ENCODE measurements around the gene ISL2. TPM values are rescaled to one million over a fixed set of nuclear protein-coding genes. Genes with fewer than 3 reads are reported as not detected.

The ISL2 gene
- total and polyA plus RNA-seq, 9 donors, result not detected

DNA sequence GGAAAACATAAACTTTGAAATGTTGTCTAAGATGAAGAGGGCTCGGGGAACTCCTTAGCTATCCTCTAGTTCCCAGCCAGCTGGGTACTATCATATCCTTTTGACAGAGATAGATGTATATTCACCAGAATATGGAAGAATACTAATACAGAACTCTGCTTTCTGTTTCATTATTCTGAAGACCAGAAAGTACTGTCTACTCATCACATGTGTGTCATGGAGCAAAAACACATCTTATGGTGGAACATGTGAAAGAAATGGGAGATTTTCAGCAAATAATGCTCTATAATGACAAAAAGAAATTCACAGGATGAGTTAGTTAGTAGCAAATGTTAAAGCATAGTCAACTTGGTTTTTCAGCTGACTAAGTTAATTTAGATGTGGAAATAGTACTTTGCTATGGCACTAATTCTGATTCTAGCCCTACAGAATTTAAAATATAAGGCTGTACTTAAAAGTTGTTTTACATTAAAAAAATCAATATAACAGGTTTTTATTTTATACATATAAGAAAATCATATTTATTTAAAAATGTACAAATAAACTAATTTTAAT, 16.5 kb downstream of the ISL2 start:
- no peak for DNase-seq
- H3K4me3 ChIP-seq, result no peak overlapping the region
- no peaks in the 10 kb centered on the region for H3K27me3 ChIP-seq
- no peaks in the 10 kb centered on the region for H3K9me3 ChIP-seq
- TF ChIP-seq POLR2A (IDR thresholded peaks at IDR 0.05) (no peak), EP300 (IDR thresholded peaks at IDR 0.05) (no peak), CTCF (IDR thresholded peaks at IDR 0.05) (no peak)
- H3K4me1 ChIP-seq (ENCODE audit: insufficient read depth), result no peaks in the 10 kb centered on the region
- 97 to 100% (median 98%) methylated on average over 1 of the region's 1 CpG for WGBS, 3 donors
- H3K36me3 ChIP-seq, result no peaks in the 10 kb centered on the region
- intact Hi-C loops (cut with DNase I), result no loop called here
- no peak overlapping the region for H3K27ac ChIP-seq

DNA sequence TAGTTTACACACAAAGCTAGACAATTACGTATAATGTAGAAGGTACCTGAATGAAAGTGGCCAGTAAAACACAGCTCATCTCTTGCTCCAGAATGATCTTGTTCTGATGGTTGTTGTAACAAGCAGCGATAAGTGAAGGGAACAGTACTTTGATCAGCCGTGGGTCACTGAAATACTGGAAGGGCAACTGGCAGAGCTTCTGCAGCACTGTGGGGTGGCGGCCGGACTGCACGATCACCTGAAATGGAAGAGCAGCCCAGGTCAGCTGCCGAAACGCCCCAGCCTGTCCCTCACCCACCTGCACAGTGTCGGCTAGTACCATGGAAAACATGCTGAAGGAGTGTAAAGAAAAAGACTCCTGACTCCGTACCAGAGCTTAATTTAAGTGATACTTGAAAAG, 17.3 kb downstream of the ISL2 start:
- no peaks in the 10 kb centered on the region for H3K9me3 ChIP-seq
- H3K27ac ChIP-seq, result no peak overlapping the region
- H3K36me3 ChIP-seq, result no peaks in the 10 kb centered on the region
- TF ChIP-seq POLR2A (IDR thresholded peaks at IDR 0.05), result no peak
- TF ChIP-seq EP300 (IDR thresholded peaks at IDR 0.05), result no peak
- no peak for TF ChIP-seq CTCF (IDR thresholded peaks at IDR 0.05)
- intact Hi-C loops (cut with DNase I), result no loop called here
- WGBS, 3 donors, result 94% methylated on average over 10 of the region's 10 CpGs
- no peak overlapping the region for H3K4me3 ChIP-seq
- H3K4me1 ChIP-seq (ENCODE audit: insufficient read depth), result no peaks in the 10 kb centered on the region
- no peaks in the 10 kb centered on the region for H3K27me3 ChIP-seq
- DNase-seq, result no peak

- Histone ChIP-seq H3K27me3 (no peaks in the 10 kb centered on the region), H3K36me3 (no peaks in the 10 kb centered on the region), H3K9me3 (no peaks in the 10 kb centered on the region), H3K4me3 (no peak overlapping the region), H3K4me1 (ENCODE audit: insufficient read depth) (no peaks in the 10 kb centered on the region), H3K27ac (no peak overlapping the region)
- no peak for DNase-seq
- intact Hi-C loops (cut with DNase I), result no loop called here
- WGBS, 3 donors, result 83 to 87% (median 86%) methylated on average over 3 of the region's 3 CpGs
- TF ChIP-seq POLR2A (IDR thresholded peaks at IDR 0.05) (no peak), EP300 (IDR thresholded peaks at IDR 0.05) (no peak), CTCF (IDR thresholded peaks at IDR 0.05) (no peak)
These were observed 18.4 kb downstream of the ISL2 start for GRCh38 chr15:76354823-76355440.

GRCh38 chr15:76358453-76358852, 21.9 kb downstream of the ISL2 start:
- H3K9me3 ChIP-seq, result no peaks in the 10 kb centered on the region
- no peak for DNase-seq
- TF ChIP-seq EP300 (IDR thresholded peaks at IDR 0.05), result no peak
- TF ChIP-seq CTCF (IDR thresholded peaks at IDR 0.05), result no peak
- TF ChIP-seq POLR2A (IDR thresholded peaks at IDR 0.05), result no peak
- intact Hi-C loops (cut with DNase I), result no loop called here
- H3K36me3 ChIP-seq, result no peaks in the 10 kb centered on the region
- H3K27ac ChIP-seq, result no peak overlapping the region
- no peaks in the 10 kb centered on the region for H3K4me1 ChIP-seq (ENCODE audit: insufficient read depth)
- no peaks in the 10 kb centered on the region for H3K27me3 ChIP-seq
- no peak overlapping the region for H3K4me3 ChIP-seq
- WGBS, 3 donors, result 94 to 98% (median 96%) methylated on average over 3 of the region's 3 CpGs
